Stimulated activated naive B cell treated with anti-CD40 and anti-IgM and Interleukin-4, amounts not matched to agents 10 μg/mL and 1 μg/mL and 100 μg/mL, for 72 hours (primary cell): ENCODE data around the gene EXD3.
"Not testable (repeated sequence)": the region's sequence is repeated elsewhere in the genome, so short reads cannot be mapped to it uniquely, and the experiment has no call there.

Experiments
- ATAC-seq, 2 donors: fragments of 150-1000 bp; cut with Tn5 transposase; replicated peaks; 2 replicates each; pipeline ENCODE4 v1.10.0; 2021; ENCODE audit warnings: moderate library complexity in 1 of 2
- DNase-seq: peaks from one replicate; pipeline ENCODE4 v3.0.0; 2021
- H3K27ac Mint-ChIP-seq: one replicate; pipeline ENCODE4 v1.8.0; 2022; ENCODE audit warnings: mild to moderate bottlenecking, mixed read lengths
- H3K27me3 Mint-ChIP-seq, 2 donors: one replicate each; pipeline ENCODE4 v1.8.0; 2022; ENCODE audit warnings: mixed read lengths in 2 of 2
- H3K36me3 Mint-ChIP-seq, 2 donors: one replicate each; pipeline ENCODE4 v1.8.0; 2022; ENCODE audit warnings: mixed read lengths in 2 of 2, mild to moderate bottlenecking in 1 of 2
- H3K4me1 Mint-ChIP-seq, 2 donors: one replicate each; pipeline ENCODE4 v1.8.0; 2022; ENCODE audit warnings: mixed read lengths in 2 of 2, mild to moderate bottlenecking in 1 of 2
- H3K4me3 Mint-ChIP-seq, 2 donors: one replicate each; pipeline ENCODE4 v1.8.0; 2022; ENCODE audit warnings: mild to moderate bottlenecking in 2 of 2, mixed read lengths in 2 of 2, moderate library complexity in 1 of 2
- H3K9me3 Mint-ChIP-seq, 2 donors: one replicate each; pipeline ENCODE4 v1.8.0; 2022; ENCODE audit warnings: mixed read lengths in 2 of 2, mild to moderate bottlenecking in 1 of 2

EXD3 gene, protein sequence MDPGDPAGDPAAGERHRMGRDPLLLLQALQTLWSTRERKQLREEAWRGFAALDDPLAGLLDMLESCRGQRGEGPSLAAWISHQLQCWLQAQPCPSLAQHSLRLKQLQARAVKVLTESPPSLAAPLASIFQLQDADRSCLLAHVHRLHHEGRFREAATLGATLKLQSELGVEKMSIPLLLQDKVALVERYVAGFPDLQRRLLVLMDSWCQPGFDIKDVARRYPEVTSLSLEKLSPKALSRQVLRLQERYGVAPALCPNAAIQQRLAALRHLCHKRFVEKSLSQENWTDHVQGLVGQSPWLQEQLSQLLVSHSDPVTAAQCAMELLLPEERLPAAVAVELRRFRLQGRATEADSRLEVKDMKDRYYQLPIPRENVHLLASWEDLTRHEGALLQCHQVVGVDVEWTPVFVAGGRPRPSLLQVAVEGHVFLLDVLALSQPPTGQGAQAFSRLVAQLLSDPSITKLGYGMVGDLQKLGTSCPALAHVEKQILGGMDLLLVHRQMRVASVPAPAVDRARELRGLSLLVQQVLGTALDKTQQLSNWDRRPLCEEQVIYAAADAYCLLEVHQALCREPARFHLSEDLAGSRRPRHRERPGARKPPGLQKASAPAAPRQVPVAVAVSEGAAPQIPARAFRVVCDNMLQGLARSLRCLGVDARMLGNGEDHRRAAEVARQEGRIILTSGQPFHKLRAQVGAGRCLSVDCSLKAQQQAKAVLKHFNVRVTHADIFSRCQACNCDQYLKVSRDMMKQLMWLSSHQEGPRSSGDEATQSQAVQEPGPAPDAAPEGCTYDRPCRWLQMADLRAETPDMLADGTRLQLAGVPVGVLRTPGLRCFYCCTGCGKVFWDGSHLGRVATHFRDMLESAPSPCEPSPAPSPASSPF

DNA sequence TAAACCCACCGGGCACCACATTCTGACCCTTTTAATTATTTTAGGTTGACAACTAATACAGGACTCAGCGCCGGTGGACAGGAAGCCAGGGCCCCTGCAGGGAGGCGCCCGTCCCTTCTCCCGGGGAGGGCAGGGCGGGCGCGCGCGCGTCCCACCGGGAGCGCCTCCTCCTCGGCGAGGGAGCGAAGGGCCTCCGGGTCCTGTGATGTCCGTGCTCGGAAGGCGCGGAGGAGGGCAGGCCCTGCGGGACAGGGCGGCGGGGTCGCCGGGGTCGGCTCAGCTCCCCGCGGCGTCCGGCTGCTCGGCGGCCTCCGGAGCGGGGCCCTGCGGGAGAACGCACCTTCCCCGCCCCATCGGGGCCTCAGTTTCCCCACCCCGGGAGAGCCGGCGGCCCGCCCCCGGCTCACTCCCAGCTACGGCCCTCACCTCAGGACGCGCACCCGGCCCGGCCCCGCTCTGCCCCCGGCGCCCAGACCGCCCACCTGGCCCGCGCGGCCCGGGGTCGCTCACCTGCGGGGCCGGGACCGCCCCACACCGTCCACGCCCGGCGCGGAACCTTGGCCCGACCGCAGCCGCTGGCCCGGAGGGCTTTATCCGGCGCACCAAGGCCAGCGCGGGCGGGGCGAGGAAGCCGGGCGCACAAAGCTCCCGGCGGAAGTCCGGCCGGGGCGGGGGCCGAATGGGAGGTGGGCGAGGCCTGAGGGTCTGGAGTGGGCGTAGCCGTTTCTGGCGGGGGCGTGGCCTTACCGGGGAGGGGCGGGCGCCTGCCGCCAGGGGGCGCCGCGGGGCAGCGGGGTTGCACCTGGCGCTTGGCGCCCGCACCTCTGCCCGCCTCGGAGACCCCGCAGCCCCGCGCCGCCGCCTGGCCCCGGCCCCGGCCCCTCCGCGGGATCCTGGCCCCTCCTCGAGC is at the start of gene EXD3, which contains the start of gene NOXA1:
Gene EXD3 (minus strand): TSS at position 559 of the 910 bp plus-strand sequence. CDS start 27,805 bp downstream, outside the sequence.
Gene NOXA1 (plus strand): TSS at position 790 of the 910 bp plus-strand sequence. CDS start 137 bp downstream, outside the sequence.
- Mint-ChIP-seq H3K27me3 (no peaks in the 10 kb centered on the region), H3K27ac (peak within 1 kb of the TSS; percentile 77), H3K36me3 (no peaks in the 10 kb centered on the region), H3K9me3 (no peaks in the 10 kb centered on the region), H3K4me3 (peak within 1 kb of the TSS; percentile 84 to 88), H3K4me1 (peaks cover 5 to 7% of the 10 kb centered on the region in 2 donors)
- DNase-seq (peak; percentile 91), ATAC-seq (peak; percentile 87 to 95)

DNA sequence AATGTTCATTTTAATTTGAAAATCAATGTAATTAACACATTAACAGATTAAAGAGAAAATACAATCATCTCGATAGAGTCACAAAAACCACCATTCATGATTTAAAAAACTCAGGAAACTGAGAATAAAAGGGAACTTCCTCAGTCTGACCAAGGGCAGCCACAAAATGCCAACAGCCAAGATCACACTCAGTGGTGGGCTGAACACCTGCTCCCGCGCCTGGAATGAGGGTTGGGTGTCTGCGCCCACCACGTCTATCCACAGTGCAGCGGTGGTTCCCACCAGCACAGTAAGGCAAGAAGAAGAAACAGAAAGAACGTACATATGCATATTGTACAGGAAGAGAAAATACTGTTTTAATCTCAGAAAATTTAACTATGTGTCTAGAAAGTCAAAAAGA is 47.8 kb upstream of the EXD3 start:
- no peaks in the 10 kb centered on the region for H3K27me3 Mint-ChIP-seq
- ATAC-seq (peak; percentile 86 to 88), DNase-seq (no peak)
- peak overlapping the region in 1 of 2 donors; percentile 60 for H3K4me3 Mint-ChIP-seq
- peak overlapping the region; percentile 75 for H3K27ac Mint-ChIP-seq
- H3K4me1 Mint-ChIP-seq: peaks cover 4 to 6% of the 10 kb centered on the region in 2 donors
- H3K9me3 Mint-ChIP-seq: peaks cover 13 to 14% of the 10 kb centered on the region in 2 donors
- peaks cover 26 to 39% of the 10 kb centered on the region in 2 donors for H3K36me3 Mint-ChIP-seq

DNA sequence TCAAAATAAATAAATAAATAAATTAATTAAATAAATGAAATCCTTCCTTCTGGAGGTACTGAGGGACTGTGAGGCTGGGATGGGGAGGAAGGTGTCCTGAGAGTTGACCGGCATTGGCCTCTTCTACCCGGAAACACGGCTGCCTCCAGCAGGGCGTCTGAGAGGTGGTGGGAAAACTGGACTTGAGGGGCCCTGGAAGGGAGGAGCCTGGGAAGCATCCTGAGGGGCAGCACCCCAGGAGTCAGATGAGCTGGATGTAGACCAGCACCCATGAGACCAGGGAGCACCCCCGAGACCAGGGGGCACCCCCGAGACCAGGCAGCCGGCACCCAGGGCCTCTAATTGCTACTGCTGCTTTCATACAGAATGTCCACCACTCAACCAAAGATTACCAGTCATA is 44.9 kb upstream of the EXD3 start:
- Mint-ChIP-seq H3K4me3 (no peak overlapping the region), H3K36me3 (peaks cover 7 to 16% of the 10 kb centered on the region in 2 donors), H3K27me3 (no peaks in the 10 kb centered on the region), H3K9me3 (peaks cover 2% of the 10 kb centered on the region in 2 donors), H3K4me1 (peaks cover 6% of the 10 kb centered on the region in 2 donors), H3K27ac (no peak overlapping the region)
- ATAC-seq: no peak
- DNase-seq: no peak

DNA sequence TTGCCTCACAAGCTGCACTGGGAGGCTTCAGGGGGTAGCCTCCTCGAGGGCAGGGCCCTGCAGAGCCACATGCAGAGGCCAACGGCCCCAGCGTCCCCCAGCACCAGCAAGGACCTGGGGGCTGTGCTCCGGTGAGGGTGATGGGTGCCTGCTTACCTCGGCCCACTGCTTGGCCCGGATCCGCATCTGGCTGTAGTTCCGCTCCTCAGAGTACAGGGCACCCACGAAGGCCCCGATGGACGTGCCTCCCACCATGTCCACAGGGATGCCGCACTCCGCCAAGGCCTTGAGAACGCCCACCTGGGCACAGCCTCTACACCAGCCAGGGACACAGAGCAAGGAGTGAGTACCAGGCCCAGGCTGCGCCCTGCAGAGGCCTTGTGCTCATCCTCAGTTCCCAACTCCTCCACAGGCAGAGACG is 44.2 kb upstream of the EXD3 start:
- DNase-seq (no peak), ATAC-seq (no peak)
- Mint-ChIP-seq H3K4me3 (no peak overlapping the region), H3K27me3 (no peaks in the 10 kb centered on the region), H3K36me3 (peaks cover 5 to 12% of the 10 kb centered on the region in 2 donors), H3K27ac (no peak overlapping the region), H3K4me1 (peaks cover 6 to 8% of the 10 kb centered on the region in 2 donors), H3K9me3 (no peaks in the 10 kb centered on the region)

DNA sequence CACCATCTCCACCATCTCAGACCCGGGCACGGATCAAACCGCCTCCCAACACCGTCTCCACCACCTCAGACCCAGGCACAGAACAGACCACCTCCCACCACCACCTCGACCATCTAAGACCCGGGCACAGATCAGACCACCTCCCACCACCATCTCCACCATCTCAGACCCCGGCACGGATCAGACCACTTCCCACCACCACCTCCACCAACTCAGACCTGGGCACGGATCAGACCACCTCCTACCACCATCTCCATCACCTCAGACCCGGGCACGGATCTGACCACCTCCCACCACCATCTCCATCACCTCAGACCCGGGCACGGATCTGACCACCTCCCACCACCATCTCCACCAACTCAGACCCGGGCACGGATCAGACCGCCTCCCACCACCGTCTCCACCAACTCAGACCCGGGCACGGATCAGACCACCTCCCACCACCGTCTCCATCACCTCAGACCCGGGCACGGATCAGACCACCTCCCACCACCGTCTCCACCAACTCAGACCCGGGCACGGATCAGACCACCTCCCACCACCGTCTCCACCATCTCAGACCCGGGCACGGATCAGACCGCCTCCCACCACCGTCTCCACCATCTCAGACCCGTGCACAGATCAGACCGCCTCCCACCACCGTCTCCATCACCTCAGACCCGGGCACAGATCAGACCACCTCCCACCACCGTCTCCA is 43.6 kb upstream of the EXD3 start:
- DNase-seq, H3K4me3 Mint-ChIP-seq, H3K9me3 Mint-ChIP-seq, H3K4me1 Mint-ChIP-seq, H3K27ac Mint-ChIP-seq, H3K27me3 Mint-ChIP-seq, ATAC-seq, H3K36me3 Mint-ChIP-seq: not testable (repeated sequence)

DNA sequence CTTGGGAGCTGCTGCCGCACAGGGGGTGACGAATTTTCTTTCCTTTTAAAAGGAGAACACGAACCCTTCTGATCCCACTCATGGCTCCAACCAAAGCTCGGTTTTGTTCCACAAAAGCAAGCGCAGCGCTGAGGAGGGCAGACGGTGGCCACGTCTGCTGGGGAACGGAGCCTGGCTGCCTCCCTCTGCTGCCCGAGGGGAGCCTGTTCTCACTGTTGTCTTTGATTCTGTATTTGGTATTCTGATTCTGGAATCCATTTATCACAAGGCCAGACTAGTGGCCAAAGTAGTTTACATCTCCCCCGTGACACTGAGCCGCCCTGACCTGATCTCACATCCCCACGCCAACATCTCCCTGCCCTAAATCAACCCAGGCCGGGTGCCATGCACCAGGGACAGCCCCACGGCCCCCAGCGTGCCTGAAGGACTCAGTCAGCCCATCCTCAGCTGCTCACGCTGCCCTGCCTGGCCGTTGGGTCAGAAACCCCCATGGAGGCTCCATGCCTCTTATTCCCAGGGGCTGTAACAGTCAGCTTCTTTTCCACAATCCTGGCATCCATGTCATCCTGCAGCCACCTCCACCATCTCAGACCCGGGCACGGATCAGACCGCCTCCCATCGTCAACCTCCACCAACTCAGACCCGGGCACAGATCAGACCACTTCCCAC is 42.9 kb upstream of the EXD3 start:
- H3K27me3 Mint-ChIP-seq: no peaks in the 10 kb centered on the region
- H3K27ac Mint-ChIP-seq: no peak overlapping the region
- peaks cover 1 to 7% of the 10 kb centered on the region in 2 donors for H3K36me3 Mint-ChIP-seq
- ATAC-seq (no peak), DNase-seq (no peak)
- no peaks in the 10 kb centered on the region for H3K9me3 Mint-ChIP-seq
- peaks cover 7 to 12% of the 10 kb centered on the region in 2 donors for H3K4me1 Mint-ChIP-seq
- H3K4me3 Mint-ChIP-seq: no peak overlapping the region

DNA sequence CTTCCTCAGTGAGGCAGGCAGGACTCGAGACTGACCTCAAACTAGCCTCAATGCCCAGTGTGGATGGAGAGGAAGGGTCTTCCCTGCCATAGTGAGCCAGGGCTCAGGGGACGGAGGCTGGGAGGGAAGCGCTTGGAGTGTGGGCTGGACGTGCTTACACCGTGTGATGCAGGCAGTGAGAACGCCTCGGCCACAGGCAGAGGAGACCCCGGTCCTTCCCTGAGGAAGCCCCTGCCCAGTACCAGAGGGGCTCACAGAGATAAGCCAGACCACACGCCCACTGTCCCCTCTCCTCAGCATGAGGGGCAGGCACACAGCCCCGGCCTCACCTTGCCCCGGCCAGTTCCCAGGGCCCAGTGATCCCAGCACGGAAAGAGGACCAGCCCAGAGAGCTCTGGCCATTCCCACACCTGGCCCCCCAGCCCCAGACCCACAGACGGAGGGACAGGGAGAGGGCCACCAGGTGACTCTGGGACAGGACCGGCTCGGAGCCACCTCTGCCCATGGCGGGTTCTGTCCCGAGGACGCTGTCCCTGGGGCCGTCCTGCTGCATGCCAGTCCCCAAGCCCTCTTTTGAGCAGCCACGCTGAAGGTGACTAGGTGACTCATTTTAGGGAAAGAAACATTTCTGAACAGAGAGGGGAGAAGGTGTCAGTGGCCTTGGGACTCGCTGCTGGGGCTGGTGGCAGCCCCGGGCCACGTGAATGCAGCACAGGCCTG is 42.2 kb upstream of the EXD3 start:
- ATAC-seq: no peak
- Mint-ChIP-seq H3K4me1 (peaks cover 7 to 12% of the 10 kb centered on the region in 2 donors), H3K9me3 (no peaks in the 10 kb centered on the region), H3K27ac (peak overlapping the region; percentile 9), H3K36me3 (peaks cover 1 to 4% of the 10 kb centered on the region in 2 donors), H3K27me3 (no peaks in the 10 kb centered on the region), H3K4me3 (no peak overlapping the region)
- DNase-seq: no peak

DNA sequence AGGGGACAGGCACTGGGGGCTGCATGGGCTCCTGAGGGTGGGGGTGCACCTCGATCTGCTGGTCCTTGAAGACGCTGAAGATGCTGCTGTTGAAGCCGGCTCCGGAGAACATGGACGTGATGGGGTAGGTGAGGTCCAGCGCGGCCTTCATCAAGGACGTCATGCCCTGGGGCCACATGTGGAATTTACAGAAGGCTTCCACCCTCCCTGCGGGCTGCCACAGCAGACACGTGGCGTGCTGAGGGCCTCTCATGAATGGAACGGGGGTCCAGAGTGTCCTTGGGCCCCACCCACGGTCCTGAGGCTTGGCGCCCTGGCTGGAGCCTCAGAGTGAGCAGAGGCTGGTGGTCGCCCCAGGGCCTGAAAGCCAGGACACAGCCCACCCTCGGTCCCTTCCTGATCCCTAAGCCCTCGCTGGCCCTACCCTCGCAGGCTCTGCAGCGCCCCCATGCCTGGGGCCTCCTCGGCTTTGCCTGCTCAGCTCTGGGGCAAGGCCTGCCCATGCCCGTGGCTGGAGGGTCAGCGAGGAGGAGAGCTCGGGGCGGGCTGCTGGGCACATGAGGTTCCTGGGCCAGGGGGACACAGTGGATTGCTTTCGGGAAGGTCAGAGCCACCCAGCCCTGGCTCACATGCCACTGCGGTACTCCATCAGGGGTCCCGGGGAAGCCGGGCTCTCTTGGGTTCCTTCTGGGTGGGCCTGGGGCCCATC is 41.5 kb upstream of the EXD3 start:
- Mint-ChIP-seq H3K9me3 (no peaks in the 10 kb centered on the region), H3K27me3 (no peaks in the 10 kb centered on the region), H3K4me1 (peaks cover 14 to 16% of the 10 kb centered on the region in 2 donors), H3K4me3 (no peak overlapping the region), H3K36me3 (peaks cover 1 to 4% of the 10 kb centered on the region in 2 donors), H3K27ac (peak overlapping the region; percentile 25)
- DNase-seq (no peak), ATAC-seq (no peak)

DNA sequence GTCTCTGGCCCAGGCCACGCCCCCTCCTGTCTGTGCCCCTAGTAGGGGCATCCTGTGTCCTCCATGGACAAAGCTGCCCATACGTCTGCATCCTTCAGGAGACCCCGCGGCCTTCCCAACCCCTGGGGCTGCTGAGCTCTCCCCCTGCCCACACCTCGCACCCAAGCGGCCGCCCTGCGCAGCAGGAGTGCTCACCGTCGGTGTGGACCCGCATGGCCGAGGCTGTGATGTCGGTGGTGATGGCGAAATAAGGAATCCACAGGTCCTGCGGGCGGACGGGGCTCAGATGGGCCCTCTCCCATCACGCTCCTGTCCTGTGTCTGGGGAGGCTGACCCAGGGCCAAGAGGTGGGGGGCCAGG is 40.9 kb upstream of the EXD3 start:
- peaks cover 1 to 4% of the 10 kb centered on the region in 2 donors for H3K36me3 Mint-ChIP-seq
- no peak overlapping the region for H3K4me3 Mint-ChIP-seq
- H3K9me3 Mint-ChIP-seq: no peaks in the 10 kb centered on the region
- peaks cover 16% of the 10 kb centered on the region in 2 donors for H3K4me1 Mint-ChIP-seq
- H3K27me3 Mint-ChIP-seq: no peaks in the 10 kb centered on the region
- no peak for DNase-seq
- no peak for ATAC-seq
- H3K27ac Mint-ChIP-seq: no peak overlapping the region

DNA sequence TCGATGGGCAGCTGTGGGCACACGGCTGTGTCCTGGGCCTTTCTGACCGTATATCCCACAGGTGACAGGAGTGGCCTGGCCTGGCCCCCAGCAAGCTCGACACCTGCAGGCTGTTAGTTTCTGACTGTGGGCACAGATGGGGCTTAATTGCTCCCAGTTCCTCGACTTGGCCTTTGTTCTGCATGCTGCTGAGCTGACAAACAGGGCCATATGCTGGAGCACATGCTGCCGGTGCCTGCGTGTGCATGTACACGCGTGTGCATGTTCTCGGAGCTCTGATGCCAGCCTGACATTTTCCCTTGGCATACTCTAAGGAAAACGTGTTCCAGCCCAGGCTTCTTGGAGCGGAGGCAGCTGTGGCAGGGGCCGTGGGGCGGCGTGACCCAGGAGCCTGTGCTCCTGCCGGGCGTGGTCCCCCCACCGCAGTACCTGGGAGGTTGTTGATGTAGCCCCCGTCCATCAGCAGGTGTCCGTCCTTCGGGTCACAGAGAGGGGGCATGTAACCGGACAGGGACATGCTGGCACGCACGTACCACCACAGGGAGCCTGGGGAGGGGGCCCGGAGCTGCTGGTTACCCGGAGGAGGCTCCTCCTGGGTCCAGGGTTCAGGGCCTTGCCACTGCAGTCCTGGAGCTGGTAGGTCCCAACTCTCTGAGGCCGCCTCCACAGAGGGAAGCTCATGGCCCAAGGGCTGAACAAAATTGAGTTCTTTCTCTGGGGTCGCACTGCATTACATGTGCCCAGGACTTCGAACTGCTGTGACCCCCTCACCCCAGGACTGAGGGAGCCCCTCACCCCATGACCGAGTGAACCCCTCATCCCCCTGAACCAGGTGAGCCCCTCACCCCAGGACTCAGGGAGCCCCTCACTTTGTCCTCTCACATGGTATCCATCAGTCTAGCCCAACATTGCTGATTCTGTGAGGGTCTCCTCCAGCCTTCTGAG is 40.3 kb upstream of the EXD3 start:
- H3K36me3 Mint-ChIP-seq: peaks cover 1 to 4% of the 10 kb centered on the region in 2 donors
- peaks cover 15 to 16% of the 10 kb centered on the region in 2 donors for H3K4me1 Mint-ChIP-seq
- no peak for ATAC-seq
- H3K27me3 Mint-ChIP-seq: no peaks in the 10 kb centered on the region
- no peak for DNase-seq
- no peak overlapping the region for H3K27ac Mint-ChIP-seq
- H3K4me3 Mint-ChIP-seq: peak overlapping the region in 1 of 2 donors; percentile 37
- no peaks in the 10 kb centered on the region for H3K9me3 Mint-ChIP-seq

DNA sequence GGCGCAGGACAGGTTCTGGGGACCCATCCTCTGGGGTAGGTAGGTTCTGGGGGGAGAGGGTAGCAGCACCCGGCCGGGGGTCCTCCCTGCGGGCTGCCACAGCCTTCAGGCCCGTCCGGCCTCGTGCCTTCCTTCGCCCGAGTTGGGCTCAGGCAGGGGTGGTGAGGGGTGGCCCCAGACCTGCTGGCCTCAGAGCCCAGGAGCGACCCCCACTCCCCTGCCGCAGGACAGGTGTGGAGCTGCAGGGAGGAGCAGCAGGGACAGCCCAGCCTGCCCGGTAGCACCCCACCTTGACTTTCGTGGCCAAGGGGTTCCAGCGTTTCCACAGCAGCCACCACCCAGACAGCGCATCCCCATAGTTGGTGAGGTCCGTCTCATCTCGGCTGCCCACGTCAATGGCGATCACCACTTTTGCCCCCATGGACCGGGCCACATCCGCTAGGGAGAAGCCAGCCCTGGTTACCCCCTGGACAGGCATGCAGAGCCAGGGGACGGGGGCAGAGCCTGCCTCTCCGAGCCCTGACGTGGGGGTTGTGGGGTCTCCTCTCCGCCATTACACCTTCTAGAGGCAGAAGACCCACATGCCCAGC is 39.5 kb upstream of the EXD3 start:
- Mint-ChIP-seq H3K4me1 (peaks cover 14 to 19% of the 10 kb centered on the region in 2 donors), H3K27ac (no peak overlapping the region), H3K4me3 (peak overlapping the region in 1 of 2 donors; percentile 82), H3K9me3 (no peaks in the 10 kb centered on the region), H3K36me3 (peaks cover 1 to 4% of the 10 kb centered on the region in 2 donors), H3K27me3 (no peaks in the 10 kb centered on the region)
- DNase-seq (no peak), ATAC-seq (no peak)
